ENCODE measurements around the gene STPG4.

Gene STPG4

DNA sequence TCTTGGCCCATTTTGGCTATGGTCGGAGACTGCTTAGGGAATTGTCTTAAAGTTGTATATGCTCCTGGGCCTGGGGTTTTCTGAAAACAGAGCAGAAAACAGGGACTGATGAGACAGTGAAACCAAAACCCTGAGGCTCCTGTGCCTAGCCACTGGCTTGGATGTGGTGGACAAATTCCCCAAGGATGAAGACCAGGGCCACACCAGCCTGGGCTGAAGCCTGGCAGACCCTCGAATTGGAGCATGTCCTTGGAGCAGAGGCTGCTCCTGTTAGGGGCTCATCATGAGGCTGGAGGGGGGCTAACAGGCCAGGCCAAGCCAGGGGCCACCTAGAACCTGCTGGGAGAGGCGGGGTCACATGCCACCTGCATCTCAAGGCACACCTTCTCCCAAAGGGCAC is 68.1 kb downstream of the STPG4 start:
- DNase-seq (ENCODE audit: low read depth), result no peak

DNA sequence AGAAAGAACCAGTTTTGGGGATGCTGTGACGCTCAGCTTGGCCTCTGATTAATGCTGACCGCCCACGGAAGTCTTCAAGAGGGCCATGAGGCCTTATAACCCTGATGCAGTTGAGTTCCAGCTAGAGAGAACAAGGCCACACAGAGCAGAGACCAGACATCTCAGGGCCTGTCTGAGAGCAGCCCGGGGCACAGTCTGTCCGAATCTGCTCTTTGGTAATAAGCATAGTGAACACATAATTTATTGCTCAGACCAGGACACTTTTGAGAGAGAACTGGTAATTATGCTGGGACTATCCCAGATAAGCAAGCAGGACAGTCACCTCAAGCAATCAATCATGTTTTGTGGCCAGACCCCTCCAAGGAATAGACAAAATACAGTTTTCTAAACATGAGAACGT is 68.5 kb downstream of the STPG4 start:
- DNase-seq (ENCODE audit: low read depth), result no peak

DNA sequence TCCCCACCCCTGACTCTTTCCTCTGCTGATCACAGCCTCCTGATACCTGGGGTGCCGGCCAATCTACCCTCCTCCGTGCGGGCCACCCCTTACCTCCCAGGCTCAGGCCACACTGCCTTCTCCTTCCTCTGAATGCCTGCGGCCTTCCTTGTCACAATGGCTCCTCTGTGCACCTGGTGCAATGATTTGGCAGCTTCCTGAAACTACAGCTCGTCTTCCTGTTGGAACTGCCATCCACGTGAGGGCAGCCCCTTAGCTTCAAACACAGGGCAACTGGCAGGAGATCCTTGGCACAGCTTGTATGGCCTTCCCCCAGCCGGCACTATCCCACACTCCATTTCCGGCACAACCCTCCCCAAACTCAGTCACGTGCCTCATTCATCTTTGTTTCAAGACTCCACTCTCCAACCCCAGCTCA is 69.0 kb downstream of the STPG4 start:
- no peak for DNase-seq (ENCODE audit: low read depth)

DNA sequence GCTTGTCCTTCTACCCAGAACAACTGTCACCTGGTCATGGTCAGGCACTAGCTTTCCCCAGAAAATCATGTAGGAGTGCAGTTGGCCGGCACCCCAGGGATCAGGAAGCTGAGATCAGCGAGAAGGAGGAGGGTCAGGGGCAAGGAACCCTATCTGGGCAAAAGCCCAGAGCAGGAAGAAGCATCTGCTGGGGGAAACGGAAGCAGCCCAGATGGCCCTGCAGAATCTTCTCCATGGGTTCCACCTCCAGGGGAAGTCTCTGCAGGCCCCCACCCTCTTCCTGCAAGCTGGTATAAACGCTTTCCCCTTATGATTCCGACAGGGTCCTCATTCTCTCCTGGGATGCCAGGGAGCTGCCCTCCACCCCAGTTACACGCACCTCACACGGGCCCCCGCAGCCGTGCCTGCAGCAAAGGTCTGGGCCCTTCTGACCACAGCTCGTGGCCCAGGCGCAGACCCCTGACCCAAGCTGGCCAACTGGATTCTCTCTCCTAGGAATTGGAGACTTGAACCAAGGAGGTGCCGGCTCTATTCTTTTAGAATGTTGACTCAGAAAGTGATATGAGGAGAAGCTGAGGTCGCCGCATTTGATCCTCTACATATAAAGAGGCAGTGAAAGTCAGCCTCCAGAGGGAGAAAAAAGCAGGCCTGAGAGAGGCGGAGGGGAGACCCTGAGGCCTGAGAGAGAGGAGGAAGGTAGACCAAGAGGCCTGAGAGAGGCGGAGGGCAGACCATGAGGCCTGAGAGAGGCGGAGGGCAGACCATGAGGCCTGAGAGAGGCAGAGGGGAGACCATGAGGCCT is 71.0 kb downstream of the STPG4 start:
- DNase-seq (ENCODE audit: low read depth), result no peak

DNA sequence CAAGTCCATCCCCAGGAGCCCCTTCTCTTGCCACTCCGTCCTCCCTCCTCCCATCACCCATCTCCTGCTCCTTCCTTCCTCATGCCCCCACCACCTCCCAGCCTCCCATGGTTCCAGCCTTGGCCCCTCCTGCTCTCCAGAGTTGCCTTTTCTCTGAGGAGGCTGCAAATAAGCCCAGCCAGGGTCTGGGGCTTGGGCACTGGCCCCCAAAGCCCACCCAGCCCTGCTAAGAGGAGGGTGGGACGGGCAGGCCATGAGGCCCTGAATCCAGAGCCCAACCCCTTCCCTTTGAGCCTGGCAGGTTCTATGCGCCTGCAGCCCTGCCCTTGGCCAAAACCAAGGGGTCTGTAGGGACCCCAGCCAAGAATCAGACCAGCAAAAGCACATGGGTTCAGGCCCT is 71.6 kb downstream of the STPG4 start:
- DNase-seq (ENCODE audit: low read depth), result no peak

DNA sequence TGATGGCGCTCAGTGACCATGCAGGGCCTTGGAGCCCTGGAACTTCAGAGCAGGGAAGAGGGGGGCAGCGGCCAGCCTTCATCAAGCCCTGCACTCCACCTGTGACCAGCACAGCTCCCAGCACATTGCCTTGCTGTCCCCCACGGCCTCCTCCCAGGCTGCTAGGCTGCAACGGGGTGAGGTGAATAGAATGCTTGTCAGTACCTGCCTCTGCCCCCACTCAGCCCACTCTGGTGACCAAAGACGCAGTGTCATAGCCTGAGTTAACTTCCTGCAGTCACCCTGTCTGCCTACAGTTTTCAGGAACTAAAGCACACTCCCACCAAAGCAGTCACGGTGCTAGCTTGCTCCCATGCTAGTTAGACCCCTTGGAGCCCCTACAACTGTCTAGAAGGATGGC is 72.1 kb downstream of the STPG4 start:
- no peak for DNase-seq (ENCODE audit: low read depth)

DNA sequence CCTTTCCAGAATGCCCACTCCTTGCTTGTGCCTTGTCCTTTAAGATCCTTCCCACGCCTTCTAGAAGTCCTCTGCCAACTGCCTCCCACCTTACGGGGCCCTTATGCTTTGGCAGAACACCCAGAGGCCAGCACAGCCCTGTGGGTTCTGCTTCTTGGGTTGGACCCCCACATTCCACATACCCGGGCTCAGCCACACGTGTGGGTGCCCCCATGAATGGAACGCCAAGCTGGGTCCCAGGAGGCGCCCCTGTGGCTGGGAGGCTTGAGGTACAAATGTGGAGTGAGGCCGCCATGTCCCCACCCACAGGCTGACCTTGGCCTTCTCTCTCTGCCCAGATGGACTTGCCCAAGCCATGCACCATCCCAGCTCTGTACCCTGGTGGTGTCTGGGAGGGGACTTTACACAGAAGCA is 74.2 kb downstream of the STPG4 start:
- DNase-seq (ENCODE audit: low read depth), result no peak

DNA sequence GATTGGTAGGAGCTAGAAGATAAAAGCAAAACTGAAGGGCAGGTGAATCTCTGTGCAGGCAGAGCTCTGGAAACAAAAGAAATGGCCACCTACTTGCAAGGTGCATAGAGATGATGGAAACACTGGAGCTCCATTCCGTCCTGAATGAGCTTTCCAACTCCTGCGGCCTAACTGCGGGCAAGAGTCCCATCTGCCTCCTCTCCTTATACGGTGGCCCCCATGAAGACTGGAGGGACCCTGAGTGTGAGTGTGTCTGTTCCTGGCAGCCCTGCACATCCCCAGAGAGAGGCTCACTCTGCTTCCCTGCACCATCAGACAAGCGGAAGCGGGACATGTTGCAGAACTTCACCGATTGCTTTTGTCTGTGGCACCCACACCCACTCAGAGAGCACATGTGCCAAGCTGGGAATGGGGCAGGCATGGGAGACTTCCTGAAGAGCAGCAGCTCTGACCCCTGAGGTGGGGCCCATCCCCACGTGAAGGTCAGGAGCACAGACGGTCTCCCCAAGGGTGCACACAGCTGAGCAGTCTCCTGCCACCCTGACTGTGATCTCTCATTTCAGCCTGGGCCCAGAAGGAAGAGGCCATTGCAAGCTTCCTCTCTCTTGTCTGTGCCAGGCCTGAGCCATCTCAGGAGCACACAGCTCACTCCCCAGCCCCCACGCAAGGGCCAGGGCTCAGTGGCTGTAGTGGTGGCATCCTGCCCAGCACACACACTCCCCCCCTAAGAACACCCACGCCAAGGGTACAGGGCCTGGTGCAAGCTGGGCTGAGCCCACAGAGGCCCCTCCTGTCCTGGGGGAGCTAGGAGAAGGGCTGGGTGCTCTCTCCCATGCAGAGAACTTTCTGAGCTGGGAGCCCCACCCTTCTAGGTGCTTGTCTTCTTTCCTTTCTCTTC is 75.3 kb downstream of the STPG4 start:
- no peak for DNase-seq (ENCODE audit: low read depth)

DNA sequence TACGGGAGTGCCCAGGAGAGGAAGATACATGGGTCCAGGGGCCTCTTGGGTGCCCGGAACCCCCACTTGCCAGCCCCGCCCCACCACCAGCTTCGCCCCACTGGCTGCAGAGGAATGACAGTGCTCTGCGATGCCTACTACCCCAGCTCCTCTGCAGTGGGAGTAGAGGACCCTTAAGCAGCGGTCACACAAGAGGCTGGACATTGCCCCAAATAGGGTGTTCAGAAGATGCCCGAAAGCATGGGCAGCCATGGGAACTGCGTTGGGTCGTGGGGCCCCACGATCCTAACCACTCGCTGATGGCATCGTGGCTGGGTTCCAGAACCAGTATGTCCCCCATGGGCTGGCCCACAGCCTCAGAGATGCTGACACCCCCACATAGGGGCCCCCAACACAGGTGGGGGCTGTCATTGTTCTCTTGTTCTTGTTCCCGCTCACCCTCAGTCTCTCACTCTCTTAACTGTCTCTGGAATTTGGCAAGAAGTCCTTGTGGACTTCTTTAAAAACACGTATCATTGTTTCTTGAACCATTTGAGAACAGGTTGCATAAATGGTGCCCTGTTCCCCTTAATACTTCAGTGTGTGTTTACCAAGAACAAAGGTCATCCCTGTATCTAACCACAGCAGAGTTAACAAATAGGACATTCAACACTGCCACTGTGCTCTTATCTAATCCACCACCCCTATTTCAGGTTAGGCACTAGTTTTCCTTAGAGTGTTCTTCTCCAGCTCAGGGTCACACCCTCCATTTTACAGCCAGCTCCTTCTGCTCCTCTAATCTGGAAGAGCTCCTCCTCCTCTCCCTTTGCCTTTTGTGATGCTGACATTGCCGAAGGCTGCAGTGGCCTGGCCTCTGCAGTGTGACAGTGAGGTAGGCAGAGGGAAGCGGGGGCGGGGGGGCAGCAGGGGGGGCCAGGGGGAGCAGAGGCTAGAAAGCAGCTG is 76.3 kb downstream of the STPG4 start:
- DNase-seq (ENCODE audit: low read depth), result no peak

DNA sequence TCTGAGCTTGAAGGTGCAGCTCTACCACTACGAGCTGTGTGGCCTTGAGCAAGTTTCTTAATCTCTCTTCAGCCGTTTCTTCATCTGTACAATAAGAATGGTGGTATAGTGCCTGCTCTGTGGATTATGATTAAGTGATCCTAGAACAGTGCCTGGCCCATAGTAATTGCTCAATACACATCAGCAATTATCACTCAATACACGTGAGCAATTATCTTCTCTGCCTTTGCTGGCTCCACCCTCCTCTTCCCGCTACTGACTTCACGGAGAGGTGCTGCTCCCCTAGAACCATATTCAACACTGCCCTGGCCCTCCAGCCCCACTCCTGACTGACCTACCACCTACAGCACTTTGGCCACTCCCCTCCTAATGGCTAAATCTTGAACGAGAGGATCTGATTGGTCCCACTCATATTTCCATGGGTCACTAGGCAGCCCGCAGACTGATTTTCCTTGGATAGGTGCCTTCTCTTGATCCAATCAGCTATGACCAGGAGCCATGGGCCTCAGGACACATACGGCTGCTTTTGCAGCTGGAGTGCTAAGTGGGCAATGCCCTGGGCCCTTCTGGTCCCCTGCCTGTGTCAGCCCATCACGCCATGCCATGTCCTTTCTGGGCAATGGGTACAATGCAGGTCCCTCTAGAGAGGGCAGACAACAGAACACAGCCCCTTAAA is 77.5 kb downstream of the STPG4 start:
- no peak for DNase-seq (ENCODE audit: low read depth)

DNA sequence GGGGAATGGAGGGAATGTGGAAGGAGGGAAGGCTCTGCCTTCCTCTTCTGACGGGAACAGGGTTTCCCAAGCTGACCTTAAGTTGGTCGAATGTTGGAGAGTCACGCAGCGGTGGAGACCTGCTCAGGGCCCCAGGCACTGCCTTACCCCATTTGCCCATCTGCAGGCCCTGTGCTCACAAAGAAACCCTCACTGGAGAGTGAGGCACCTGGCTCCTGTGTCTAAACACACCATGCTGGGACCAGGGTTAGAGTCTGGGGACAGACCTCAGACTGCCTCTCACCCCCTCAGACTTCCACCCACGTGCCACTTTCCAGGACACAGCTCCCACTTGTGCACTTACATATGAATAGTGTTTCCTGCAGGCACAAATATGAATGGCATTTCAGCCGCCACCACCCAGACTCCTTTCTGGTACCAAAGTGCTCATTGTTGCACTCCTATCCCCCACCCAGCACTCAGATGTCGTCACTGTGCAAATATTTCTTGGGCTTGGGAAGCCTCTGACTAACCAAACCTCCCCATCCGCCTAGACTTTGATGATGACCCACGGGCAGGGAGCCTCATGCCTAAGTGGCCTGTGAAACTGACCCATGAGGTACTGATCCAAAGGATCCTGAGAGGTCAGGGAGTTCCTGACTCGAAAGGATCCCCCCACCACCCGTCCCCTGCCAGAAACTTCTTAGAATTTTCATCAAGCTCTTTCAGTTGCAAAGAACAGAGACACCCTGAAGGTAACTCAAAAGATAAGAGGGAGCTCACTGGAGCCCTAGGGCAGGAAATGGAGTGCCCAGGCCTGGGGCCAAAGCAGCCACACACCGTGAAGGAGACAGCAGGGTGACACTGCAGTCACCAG is 78.3 kb downstream of the STPG4 start:
- DNase-seq (ENCODE audit: low read depth), result peak; percentile 97

DNA sequence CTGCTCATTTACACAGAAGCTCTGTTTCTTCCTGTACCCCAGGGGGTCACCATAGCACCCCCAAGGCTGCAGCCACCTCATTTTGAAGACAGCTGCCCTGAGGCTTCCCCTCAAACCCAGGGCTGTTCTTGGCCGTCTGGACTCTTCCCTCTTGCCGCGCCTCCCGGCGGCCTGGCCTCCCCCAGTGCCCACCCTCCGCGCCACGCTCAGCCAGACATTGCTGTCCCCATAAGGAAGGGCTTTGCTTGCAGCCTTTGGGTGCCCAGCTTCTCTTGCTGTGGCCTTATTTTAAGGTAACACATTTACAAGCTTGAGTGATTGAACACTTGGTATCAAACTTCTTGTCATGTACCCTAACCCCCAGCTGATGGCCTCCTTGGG is 79.0 kb downstream of the STPG4 start:
- DNase-seq (ENCODE audit: low read depth), result no peak

DNA sequence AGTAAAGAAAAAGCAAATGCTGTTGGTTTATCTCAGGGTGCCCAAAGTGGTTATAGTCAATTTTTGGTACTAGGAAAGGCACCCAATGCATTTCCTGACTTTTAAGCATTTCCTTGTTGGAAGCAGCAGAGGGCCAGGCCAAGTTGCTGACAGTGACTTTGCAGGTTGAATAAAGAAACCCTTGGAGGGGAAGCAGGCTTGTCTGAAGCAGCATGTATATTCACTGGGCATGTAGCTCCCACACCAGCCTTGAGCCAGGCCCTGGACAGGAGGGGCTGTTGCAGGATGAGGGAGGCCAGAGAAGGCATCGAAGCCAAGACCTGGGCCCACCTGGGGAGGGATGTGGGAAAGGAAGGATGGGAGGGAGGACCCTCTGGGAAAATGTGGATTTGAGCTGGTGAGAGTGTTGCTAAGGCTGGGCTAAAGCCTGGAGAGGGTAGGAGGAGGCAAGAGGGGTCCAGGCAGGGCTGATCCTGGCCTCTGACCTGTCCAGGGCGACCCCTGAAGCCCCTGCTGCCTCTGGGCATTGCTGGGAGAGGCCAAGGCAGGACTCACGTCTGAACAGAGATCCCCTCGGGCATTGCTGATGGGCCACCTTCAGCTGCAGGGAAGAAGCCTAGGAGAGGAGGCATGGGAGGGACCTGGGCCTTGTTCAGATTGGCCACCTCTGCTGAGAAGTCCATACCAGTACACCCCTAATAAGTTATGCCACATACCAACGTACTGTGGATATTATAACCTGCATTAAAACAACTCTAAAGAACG is 79.6 kb downstream of the STPG4 start:
- no peak for DNase-seq (ENCODE audit: low read depth)

DNA sequence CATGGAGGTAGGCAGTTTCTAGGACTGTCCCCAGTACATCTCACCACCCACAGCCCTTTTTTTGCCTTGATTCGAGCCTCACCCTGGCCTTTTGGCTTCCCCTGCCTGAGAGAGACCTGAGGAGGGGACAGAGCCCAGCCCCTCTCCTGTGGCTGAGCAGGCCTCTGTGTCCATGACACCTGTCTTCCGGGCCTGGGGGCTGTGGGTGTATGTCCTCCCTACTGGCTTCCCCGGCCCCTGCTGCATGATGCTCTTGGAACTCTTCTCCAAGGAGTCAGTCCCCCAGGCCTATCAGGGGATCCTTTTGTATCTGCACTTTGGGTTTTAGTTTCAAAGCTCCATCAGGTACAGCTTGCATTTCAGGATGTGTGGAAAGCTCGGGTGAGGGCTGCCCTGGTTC is 80.4 kb downstream of the STPG4 start:
- DNase-seq (ENCODE audit: low read depth), result no peak

DNA sequence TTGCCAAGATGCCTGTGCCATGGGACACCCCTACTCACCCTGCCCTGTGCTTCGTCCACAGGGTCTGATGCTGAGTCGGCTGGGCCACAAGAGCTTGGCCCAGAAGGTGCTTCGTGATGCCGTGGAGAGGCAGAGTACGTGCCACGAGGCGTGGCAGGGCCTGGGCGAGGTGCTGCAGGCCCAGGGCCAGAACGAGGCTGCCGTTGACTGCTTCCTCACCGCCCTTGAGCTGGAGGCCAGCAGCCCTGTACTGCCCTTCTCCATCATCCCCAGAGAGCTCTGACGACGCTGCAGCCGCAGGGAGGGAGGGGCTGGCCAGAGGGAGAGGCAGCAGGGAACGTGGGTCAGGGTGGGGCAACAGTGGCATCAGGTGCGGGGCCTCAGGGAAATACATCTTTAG is 81.5 kb downstream of the STPG4 start:
- DNase-seq (ENCODE audit: low read depth), result no peak

DNA sequence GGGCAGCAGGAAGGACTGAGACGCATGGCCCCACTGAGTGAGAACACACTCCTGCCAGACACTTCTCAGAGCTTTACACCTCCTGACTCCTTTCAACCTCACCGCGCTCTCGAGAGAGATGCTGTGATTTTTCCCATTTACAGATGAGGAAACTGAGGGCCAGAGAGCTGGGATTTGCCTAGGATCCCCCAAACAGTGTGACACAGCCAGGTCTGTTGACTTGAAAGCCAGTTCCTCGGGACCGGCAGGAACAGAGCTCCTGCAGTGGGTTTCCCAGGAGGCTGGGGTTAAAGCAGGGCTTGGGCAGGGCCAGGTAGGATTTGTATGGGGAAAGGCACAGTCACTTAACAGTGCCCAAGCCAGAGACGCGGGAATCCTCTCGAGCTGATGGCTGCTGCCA is 81.9 kb downstream of the STPG4 start:
- DNase-seq (ENCODE audit: low read depth), result no peak

DNA sequence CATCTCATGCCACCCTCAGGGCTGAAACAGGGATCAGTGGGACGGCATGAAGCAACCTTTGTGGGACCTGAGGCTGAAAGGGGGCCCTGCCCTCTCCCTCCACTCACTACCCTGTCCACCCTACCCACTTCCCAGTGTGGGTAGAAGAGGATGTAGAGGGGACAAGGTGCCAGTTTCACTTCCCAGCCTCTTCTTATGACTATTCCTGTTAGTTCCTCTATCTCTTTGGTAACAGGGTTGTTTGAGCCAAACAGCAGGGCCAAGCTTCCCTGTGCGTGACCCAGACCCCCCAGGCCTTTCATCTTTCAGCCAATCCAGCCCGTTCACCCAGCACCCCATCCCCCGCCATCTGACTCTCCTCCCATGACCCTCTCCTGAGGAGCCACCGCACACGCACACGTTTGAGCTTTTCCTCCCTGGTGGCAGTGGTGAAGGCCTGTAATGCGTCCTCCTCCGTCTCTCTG is 82.3 kb downstream of the STPG4 start:
- DNase-seq (ENCODE audit: low read depth), result no peak

DNA sequence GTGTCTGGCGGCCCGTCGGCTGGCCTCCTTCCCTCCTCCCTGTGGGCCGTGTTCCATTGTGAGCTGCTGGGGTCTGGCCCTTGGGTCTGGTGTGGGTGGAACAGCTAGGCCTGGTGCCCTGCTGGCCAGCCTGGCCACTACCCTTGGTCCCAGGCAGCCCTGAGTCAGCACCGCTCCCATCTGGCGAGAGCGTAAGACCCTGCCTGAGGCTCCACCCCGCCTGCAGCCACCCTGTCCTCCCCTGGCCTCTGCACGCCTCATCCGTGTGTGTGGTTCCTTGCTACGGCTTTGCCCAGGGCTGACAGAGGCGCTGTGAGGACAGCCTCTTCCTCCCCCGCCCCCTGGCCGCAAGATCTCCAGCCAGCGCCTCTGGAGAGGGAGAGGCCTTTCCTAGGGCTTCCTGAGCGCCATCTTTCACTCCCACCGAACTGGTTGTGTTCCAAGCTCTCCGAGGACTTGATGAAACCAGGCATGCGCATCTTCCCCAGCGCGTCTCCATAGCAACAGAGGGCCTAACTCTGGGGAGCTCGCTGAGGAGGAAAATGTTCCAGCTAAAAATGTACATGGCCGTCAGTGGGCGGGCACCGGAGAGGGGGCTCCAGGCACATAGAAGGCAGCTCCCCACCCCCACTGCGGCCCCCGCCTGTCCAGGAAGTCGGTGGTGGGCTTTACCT is 83.0 kb downstream of the STPG4 start:
- peak; percentile 76 for DNase-seq (ENCODE audit: low read depth)

Data from iris pigment epithelial cell (primary cell).